ENCODE measurements around the gene TMCO4. TPM values are rescaled to one million over a fixed set of nuclear protein-coding genes. Genes with fewer than 3 reads are reported as not detected.

Gene TMCO4
- total RNA-seq, 1 experiment from 2014 or later, result 15.1 TPM

DNA sequence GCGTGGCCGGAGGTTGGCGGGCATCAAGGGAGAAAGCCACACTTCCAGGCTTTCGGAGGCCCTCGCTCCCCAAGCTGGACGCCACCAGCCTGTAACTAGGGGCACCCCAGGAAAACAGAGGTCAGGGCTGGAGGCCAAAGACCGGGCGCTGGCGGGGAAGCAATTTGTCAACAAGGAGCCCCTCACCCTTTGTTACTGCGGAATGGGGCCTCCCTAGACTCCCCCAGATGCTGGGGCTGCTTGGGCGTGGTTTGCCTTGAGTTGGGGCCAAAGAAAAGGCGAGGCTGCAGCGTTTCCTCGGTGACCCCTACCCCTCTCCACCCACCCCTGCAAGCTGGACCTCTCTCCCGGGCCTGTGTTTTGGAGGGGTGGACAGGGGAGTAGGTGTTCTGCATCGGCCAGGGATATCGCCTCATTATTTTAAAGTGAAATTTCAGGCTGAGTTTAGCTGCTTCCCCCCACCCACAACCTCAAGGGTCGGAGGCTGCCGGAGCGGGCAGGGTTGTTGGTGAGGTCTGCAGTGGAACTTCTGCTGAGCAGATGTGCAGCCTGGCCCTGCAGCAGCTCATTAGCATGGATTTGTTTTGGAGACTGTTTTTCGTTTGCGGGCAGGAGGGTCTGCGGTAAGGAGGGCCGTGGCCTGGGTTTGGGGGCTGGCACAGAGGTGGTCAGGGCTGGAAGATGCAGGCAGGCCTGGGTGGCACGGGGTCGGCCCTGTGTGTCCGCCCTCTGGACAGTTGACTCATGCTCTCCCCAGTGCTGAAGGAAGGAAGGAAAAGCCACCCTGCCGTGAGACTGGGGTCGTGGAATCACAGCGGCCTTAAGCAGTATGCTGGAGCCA, 154.1 kb downstream of the TMCO4 start:
- intact Hi-C loops (cut with micrococcal nuclease; ENCODE audit: unreplicated experiment), result no loop called here
- TF ChIP-seq, protein P1, sequence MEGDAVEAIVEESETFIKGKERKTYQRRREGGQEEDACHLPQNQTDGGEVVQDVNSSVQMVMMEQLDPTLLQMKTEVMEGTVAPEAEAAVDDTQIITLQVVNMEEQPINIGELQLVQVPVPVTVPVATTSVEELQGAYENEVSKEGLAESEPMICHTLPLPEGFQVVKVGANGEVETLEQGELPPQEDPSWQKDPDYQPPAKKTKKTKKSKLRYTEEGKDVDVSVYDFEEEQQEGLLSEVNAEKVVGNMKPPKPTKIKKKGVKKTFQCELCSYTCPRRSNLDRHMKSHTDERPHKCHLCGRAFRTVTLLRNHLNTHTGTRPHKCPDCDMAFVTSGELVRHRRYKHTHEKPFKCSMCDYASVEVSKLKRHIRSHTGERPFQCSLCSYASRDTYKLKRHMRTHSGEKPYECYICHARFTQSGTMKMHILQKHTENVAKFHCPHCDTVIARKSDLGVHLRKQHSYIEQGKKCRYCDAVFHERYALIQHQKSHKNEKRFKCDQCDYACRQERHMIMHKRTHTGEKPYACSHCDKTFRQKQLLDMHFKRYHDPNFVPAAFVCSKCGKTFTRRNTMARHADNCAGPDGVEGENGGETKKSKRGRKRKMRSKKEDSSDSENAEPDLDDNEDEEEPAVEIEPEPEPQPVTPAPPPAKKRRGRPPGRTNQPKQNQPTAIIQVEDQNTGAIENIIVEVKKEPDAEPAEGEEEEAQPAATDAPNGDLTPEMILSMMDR (IDR thresholded peaks at IDR 0.05; ENCODE audit: insufficient read depth in 1 of 2, low read depth in 1 of 2, low read length in 1 of 2, severe bottlenecking in 1 of 2, unreplicated experiment in 1 of 2), result no peak
- Histone ChIP-seq H3K36me3 (ENCODE audit: control insufficient read depth, insufficient read depth, low read length) (no peaks in the 10 kb centered on the region), H3K27me3 (replicated peaks; ENCODE audit: control insufficient read depth, insufficient read depth, low read length) (no peaks in the 10 kb centered on the region), H3K4me3 (ENCODE audit: low read depth, low read length) (peak overlapping the region; percentile 77), H3K9me3 (no peaks in the 10 kb centered on the region), H3K4me1 (peaks cover under 1% of the 10 kb centered on the region; the same call in 1 of the 2 replicates)
- no peaks in the 10 kb centered on the region for H3K27me3 Mint-ChIP-seq (ENCODE audit: insufficient read depth, unreplicated experiment)
- CTCF ChIA-PET, result interaction anchor here (1.4 kb wide), 1 partner anchor 16 kb away, joined by 4 read pairs; no protein-coding TSS in a partner anchor
- POLR2A ChIA-PET, result no interaction called here
- H3K9me3 Mint-ChIP-seq (ENCODE audit: unreplicated experiment), result no peaks in the 10 kb centered on the region
- H3K4me3 Mint-ChIP-seq (ENCODE audit: unreplicated experiment), result no peak overlapping the region
- no TSS peak for BruUV-seq (replicated peaks)
- no peak overlapping the region for H3K27ac Mint-ChIP-seq (ENCODE audit: unreplicated experiment)
- H3K36me3 Mint-ChIP-seq (ENCODE audit: insufficient read depth, unreplicated experiment), result peaks cover 6% of the 10 kb centered on the region
- DNase-seq, result no peak
- no peaks in the 10 kb centered on the region for H3K4me1 Mint-ChIP-seq (ENCODE audit: low read depth, unreplicated experiment)

DNA sequence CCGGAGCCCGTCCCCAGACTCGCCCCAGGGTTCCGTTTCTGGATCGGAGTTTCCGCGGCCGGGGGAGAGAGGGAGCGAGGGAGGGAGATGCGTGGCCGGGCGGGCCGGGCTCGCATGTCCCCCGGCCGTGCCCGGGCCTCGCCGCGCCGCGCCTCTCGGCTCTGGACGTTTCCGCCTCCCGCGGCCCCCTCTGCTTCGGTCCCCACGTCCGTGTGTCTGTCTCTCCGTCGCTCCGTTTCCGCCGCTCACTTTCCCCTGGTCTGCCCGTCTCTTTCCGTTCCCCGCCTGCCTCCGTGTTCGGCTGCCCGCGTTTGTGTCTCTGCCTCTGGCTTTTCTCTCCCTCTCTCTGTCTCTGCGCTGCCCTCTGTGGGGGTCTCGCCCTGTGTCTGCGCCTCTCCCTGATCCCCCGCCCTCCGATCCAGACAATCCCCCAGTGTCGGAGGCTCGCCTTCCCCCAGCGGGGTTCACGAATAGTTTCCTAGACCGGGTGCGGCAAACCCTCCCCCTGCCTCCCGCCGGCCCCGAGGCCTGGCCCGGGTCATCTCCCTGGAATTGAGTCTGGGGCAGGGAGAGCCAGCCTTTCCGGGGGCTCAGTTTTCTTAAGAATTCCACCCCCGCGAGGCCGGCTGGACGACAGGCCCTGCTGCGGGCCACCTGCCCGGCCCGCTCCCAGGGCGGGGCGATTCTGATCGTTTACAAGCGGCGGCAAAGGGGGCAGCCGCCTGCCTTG, 154.9 kb downstream of the TMCO4 start:
- BruUV-seq (replicated peaks), result no TSS peak
- H3K9me3 ChIP-seq, result no peaks in the 10 kb centered on the region
- H3K27me3 ChIP-seq (replicated peaks; ENCODE audit: control insufficient read depth, insufficient read depth, low read length), result no peaks in the 10 kb centered on the region
- Mint-ChIP-seq H3K27ac (ENCODE audit: unreplicated experiment) (peak overlapping the region; percentile 76), H3K4me1 (ENCODE audit: low read depth, unreplicated experiment) (no peaks in the 10 kb centered on the region), H3K9me3 (ENCODE audit: unreplicated experiment) (no peaks in the 10 kb centered on the region), H3K36me3 (ENCODE audit: insufficient read depth, unreplicated experiment) (peaks cover 6% of the 10 kb centered on the region), H3K4me3 (ENCODE audit: unreplicated experiment) (peak overlapping the region; percentile 95), H3K27me3 (ENCODE audit: insufficient read depth, unreplicated experiment) (no peaks in the 10 kb centered on the region)
- DNase-seq, result no peak
- intact Hi-C loops (cut with micrococcal nuclease; ENCODE audit: unreplicated experiment), result no loop called here
- CTCF ChIA-PET, result interaction anchor here (1.1 kb wide), 1 partner anchor 9 kb away, joined by 4 read pairs; no protein-coding TSS in a partner anchor
- TF ChIP-seq, protein P1 (IDR thresholded peaks at IDR 0.05; ENCODE audit: insufficient read depth in 1 of 2, low read depth in 1 of 2, low read length in 1 of 2, severe bottlenecking in 1 of 2, unreplicated experiment in 1 of 2), result no peak
- peak overlapping the region; percentile 77 for H3K4me3 ChIP-seq (ENCODE audit: low read depth, low read length)
- H3K36me3 ChIP-seq (ENCODE audit: control insufficient read depth, insufficient read depth, low read length), result no peaks in the 10 kb centered on the region
- peaks cover 9% of the 10 kb centered on the region for H3K4me1 ChIP-seq
- POLR2A ChIA-PET, result no interaction called here

DNA sequence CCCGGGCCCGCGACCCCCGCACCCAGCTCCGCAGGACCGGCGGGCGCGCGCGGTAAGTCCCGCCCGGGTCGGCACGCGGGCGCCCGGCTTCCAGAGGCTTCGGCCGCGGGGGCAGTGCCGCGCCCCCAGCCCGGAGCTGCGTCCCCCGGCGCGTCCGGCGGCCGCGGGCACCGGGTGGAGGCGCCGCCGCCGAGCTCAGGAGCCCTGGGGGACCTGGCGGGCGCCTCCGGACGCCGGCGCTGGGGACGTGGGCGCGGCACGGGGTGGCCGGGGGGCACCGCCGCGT, 155.4 kb downstream of the TMCO4 start:
- H3K4me1 Mint-ChIP-seq (ENCODE audit: low read depth, unreplicated experiment), result no peaks in the 10 kb centered on the region
- Histone ChIP-seq H3K27me3 (replicated peaks; ENCODE audit: control insufficient read depth, insufficient read depth, low read length) (no peaks in the 10 kb centered on the region), H3K36me3 (ENCODE audit: control insufficient read depth, insufficient read depth, low read length) (no peaks in the 10 kb centered on the region), H3K4me3 (ENCODE audit: low read depth, low read length) (peak overlapping the region; percentile 77), H3K9me3 (no peaks in the 10 kb centered on the region), H3K4me1 (peaks cover 11% of the 10 kb centered on the region)
- peak overlapping the region; percentile 76 for H3K27ac Mint-ChIP-seq (ENCODE audit: unreplicated experiment)
- no peak for DNase-seq
- CTCF ChIA-PET, result interaction anchor here (0.6 to 1.5 kb wide), 3 partner anchors 10 to 157 kb away, joined by 3 to 4 read pairs (median 3); no protein-coding TSS in a partner anchor
- no peaks in the 10 kb centered on the region for H3K9me3 Mint-ChIP-seq (ENCODE audit: unreplicated experiment)
- BruUV-seq (replicated peaks), result no TSS peak
- peak overlapping the region; percentile 95 for H3K4me3 Mint-ChIP-seq (ENCODE audit: unreplicated experiment)
- TF ChIP-seq, protein P1 (IDR thresholded peaks at IDR 0.05; ENCODE audit: insufficient read depth in 1 of 2, low read depth in 1 of 2, low read length in 1 of 2, severe bottlenecking in 1 of 2, unreplicated experiment in 1 of 2), result no peak
- intact Hi-C loops (cut with micrococcal nuclease; ENCODE audit: unreplicated experiment), result no loop called here
- H3K27me3 Mint-ChIP-seq (ENCODE audit: insufficient read depth, unreplicated experiment), result no peaks in the 10 kb centered on the region
- POLR2A ChIA-PET, result no interaction called here
- peaks cover 6% of the 10 kb centered on the region for H3K36me3 Mint-ChIP-seq (ENCODE audit: insufficient read depth, unreplicated experiment)
